ENCODE data around the gene OGFOD1. TPM values are rescaled to one million over a fixed set of nuclear protein-coding genes. Genes with fewer than 3 reads are reported as not detected.

The OGFOD1 gene
- total and polyA plus RNA-seq, 9 of the 15 experiments (the other 6 are each of a cell fraction or from before 2014, with no cell fraction given): 60.4 to 134 (median 85.8) TPM

GRCh38 chr16:56450986-56451752, at the start of gene OGFOD1, which contains the start of gene NUDT21 (continued):
- TF ChIP-seq ZNF609 (CRISPR knock-in tag; IDR thresholded peaks at IDR 0.05; ENCODE audit: borderline replicate concordance) (no peak), LCOR (CRISPR knock-in tag; IDR thresholded peaks at IDR 0.05) (no peak), CHD1 (IDR thresholded peaks at IDR 0.05; ENCODE audit: low read length) (peak; percentile 74), GABPB1 (CRISPR knock-in tag; IDR thresholded peaks at IDR 0.05) (peak; percentile 95), KLF10 (CRISPR knock-in tag; IDR thresholded peaks at IDR 0.05) (no peak), POLR2AphosphoS2 (IDR thresholded peaks at IDR 0.05; ENCODE audit: low read length) (no peak; the same call in 1 of the 2 replicates), ZNF589 (CRISPR knock-in tag; IDR thresholded peaks at IDR 0.05; ENCODE audit: low read depth) (no peak), RFX5 (IDR thresholded peaks at IDR 0.05; ENCODE audit: low read depth, low read length) (no peak), FOSL1 (tag; conservative IDR thresholded peaks at IDR 0.05) (no peak), MAFG (tag; conservative IDR thresholded peaks at IDR 0.05) (no peak), EWSR1 (IDR thresholded peaks at IDR 0.05; ENCODE audit: borderline replicate concordance, low read depth, partially characterized antibody) (no peak), NEUROD1 (IDR thresholded peaks at IDR 0.05; ENCODE audit: borderline replicate concordance, low read depth, low read length, partially characterized antibody) (peak; percentile 83), RBFOX2 (IDR thresholded peaks at IDR 0.05; ENCODE audit: low read depth, low read length) (peak; percentile 91), ZBTB1 (CRISPR knock-in tag; IDR thresholded peaks at IDR 0.05; ENCODE audit: borderline replicate concordance, low read depth) (no peak), GABPB2 (CRISPR knock-in tag; conservative IDR thresholded peaks at IDR 0.05) (no peak)
- TF ChIP-seq, protein P1, sequence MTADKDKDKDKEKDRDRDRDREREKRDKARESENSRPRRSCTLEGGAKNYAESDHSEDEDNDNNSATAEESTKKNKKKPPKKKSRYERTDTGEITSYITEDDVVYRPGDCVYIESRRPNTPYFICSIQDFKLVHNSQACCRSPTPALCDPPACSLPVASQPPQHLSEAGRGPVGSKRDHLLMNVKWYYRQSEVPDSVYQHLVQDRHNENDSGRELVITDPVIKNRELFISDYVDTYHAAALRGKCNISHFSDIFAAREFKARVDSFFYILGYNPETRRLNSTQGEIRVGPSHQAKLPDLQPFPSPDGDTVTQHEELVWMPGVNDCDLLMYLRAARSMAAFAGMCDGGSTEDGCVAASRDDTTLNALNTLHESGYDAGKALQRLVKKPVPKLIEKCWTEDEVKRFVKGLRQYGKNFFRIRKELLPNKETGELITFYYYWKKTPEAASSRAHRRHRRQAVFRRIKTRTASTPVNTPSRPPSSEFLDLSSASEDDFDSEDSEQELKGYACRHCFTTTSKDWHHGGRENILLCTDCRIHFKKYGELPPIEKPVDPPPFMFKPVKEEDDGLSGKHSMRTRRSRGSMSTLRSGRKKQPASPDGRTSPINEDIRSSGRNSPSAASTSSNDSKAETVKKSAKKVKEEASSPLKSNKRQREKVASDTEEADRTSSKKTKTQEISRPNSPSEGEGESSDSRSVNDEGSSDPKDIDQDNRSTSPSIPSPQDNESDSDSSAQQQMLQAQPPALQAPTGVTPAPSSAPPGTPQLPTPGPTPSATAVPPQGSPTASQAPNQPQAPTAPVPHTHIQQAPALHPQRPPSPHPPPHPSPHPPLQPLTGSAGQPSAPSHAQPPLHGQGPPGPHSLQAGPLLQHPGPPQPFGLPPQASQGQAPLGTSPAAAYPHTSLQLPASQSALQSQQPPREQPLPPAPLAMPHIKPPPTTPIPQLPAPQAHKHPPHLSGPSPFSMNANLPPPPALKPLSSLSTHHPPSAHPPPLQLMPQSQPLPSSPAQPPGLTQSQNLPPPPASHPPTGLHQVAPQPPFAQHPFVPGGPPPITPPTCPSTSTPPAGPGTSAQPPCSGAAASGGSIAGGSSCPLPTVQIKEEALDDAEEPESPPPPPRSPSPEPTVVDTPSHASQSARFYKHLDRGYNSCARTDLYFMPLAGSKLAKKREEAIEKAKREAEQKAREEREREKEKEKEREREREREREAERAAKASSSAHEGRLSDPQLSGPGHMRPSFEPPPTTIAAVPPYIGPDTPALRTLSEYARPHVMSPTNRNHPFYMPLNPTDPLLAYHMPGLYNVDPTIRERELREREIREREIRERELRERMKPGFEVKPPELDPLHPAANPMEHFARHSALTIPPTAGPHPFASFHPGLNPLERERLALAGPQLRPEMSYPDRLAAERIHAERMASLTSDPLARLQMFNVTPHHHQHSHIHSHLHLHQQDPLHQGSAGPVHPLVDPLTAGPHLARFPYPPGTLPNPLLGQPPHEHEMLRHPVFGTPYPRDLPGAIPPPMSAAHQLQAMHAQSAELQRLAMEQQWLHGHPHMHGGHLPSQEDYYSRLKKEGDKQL (CRISPR knock-in tag; IDR thresholded peaks at IDR 0.05; ENCODE audit: borderline replicate concordance): no peak
- TF ChIP-seq, protein P2, sequence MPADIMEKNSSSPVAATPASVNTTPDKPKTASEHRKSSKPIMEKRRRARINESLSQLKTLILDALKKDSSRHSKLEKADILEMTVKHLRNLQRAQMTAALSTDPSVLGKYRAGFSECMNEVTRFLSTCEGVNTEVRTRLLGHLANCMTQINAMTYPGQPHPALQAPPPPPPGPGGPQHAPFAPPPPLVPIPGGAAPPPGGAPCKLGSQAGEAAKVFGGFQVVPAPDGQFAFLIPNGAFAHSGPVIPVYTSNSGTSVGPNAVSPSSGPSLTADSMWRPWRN (IDR thresholded peaks at IDR 0.05; ENCODE audit: low read depth): no peak
